HG03108 (cell line): ENCODE measurements around the gene POLR3K.

Experiments used
- ATAC-seq: cut with Tn5 transposase; IDR thresholded peaks from one replicate; pipeline ENCODE4 v1.9.1; 2021; ENCODE audit warnings: moderate library complexity; ENCODE audit not compliant: unreplicated experiment

Gene POLR3K

GRCh38 chr16:53346-54236 is at the start of gene POLR3K, which contains the start of gene SNRNP25:
TSS of gene POLR3K (minus strand) at chr16:53608. CDS start at chr16:53586, 22 bp downstream.
TSS of gene SNRNP25 (plus strand) at chr16:53828. CDS start at chr16:54017, 189 bp downstream.
- ATAC-seq = peak; percentile 94

- ATAC-seq = no peak
Observed at GRCh38 chr16:102060-102855, 48.9 kb upstream of the POLR3K start.

- ATAC-seq = no peak
Observed at GRCh38 chr16:101586-101985, 48.2 kb upstream of the POLR3K start.

GRCh38 chr16:100989-101388 is 47.6 kb upstream of the POLR3K start:
- no peak for ATAC-seq

GRCh38 chr16:97822-98221 is 44.4 kb upstream of the POLR3K start:
- no peak for ATAC-seq

- ATAC-seq = peak; percentile 65
Observed at GRCh38 chr16:96935-97381, 43.5 kb upstream of the POLR3K start.

- no peak for ATAC-seq
Observed at GRCh38 chr16:94918-95265, 41.5 kb upstream of the POLR3K start.

GRCh38 chr16:92431-93339 is 39.3 kb upstream of the POLR3K start:
- no peak for ATAC-seq

- no peak for ATAC-seq
Observed at GRCh38 chr16:91484-91883, 38.1 kb upstream of the POLR3K start.

GRCh38 chr16:89391-90302 is 36.2 kb upstream of the POLR3K start:
- no peak for ATAC-seq

- no peak for ATAC-seq
Observed at GRCh38 chr16:88613-89012, 35.2 kb upstream of the POLR3K start.

- no peak for ATAC-seq
Observed at GRCh38 chr16:86483-86952, 33.1 kb upstream of the POLR3K start.

- ATAC-seq = no peak
Observed at GRCh38 chr16:85865-86264, 32.5 kb upstream of the POLR3K start.

- ATAC-seq = no peak
Observed at GRCh38 chr16:85407-85782, 32.0 kb upstream of the POLR3K start.

GRCh38 chr16:84718-85406 is 31.5 kb upstream of the POLR3K start:
- peak; percentile 77 for ATAC-seq

- ATAC-seq = no peak
Observed at GRCh38 chr16:83781-84615, 30.6 kb upstream of the POLR3K start.

GRCh38 chr16:83060-83603 is 29.7 kb upstream of the POLR3K start:
- ATAC-seq = no peak
